ENCODE data around the gene GPR25. TPM values are rescaled to one million over a fixed set of nuclear protein-coding genes. Genes with fewer than 3 reads are reported as not detected.

Gene GPR25, protein sequence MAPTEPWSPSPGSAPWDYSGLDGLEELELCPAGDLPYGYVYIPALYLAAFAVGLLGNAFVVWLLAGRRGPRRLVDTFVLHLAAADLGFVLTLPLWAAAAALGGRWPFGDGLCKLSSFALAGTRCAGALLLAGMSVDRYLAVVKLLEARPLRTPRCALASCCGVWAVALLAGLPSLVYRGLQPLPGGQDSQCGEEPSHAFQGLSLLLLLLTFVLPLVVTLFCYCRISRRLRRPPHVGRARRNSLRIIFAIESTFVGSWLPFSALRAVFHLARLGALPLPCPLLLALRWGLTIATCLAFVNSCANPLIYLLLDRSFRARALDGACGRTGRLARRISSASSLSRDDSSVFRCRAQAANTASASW
- not detected for total RNA-seq

DNA sequence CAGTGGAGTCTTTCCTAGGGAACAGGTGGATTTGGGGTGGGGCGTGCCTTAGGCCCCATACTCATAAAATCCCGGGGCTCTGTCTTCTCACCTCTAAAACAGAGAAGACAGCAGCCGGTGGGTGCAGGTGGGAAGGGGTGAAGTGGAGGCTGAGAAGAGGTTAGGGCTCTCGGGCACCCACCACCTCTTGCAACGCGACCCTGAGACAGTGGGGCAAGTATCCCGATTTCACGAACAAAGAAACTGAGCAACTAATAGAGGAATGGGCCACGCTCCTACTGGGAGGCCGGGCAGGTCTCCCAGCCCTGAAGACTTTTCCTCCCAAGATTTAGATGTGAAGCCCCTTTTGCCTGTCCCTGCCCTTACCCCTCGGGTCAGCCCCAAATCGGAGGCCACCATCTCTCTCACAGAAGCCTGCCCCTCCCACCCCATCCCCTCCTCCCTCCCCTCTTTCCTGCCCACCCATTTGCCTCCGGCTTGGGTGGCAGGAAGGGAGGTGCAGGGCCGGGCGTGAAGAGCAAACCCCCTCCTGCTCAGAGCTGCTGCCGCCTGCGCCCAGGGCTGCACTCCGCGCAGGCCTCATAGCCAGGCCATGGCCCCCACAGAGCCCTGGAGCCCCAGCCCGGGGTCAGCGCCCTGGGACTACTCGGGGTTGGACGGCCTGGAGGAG is at the start of gene GPR25:
Gene GPR25, plus strand, starts transcription at position 536 of the 670 bp plus-strand sequence. Its CDS starts 57 bp downstream, at position 593.
- peaks cover 54% of the 10 kb centered on the region for H3K4me1 Mint-ChIP-seq (ENCODE audit: low read depth)
- DNase-seq: no peak
- H3K36me3 Mint-ChIP-seq: no peaks in the 10 kb centered on the region
- intact Hi-C loops (cut with micrococcal nuclease): no loop called here
- no peak within 1 kb of the TSS for H3K4me3 Mint-ChIP-seq
- CTCF ChIA-PET: interaction anchor here (0.6 kb wide), 1 partner anchor 104 kb away, joined by 3 read pairs; no protein-coding TSS in a partner anchor
- H3K9me3 Mint-ChIP-seq: no peaks in the 10 kb centered on the region
- POLR2A ChIA-PET: interaction anchor here (1.9 kb wide), 1 partner anchor 16 kb away, joined by 4 read pairs; no protein-coding TSS in a partner anchor
- H3K27me3 Mint-ChIP-seq: peaks cover 42% of the 10 kb centered on the region
- no peak within 1 kb of the TSS for H3K27ac Mint-ChIP-seq

DNA sequence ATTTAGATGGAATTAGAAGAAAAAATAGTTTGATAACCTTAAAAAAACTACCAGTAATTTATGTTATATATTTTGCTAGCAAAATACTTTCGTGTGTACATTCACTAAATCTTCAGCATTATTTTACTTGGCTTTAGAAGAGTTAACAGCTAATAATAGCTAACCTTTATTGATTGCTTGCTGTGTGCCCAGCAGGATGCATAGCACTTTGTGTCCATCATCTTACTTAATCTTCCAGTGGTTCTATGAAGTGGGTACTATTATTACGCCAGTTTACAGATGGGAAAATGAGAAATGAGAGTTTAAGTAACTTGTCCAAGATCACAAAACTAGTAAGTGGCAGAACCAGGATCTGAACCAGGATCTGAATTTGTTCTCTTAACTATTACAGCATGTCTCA is 41.7 kb upstream of the GPR25 start:
- CTCF ChIA-PET: interaction anchor here (1.8 kb wide), 1 partner anchor 28 kb away, joined by 4 read pairs; no protein-coding TSS in a partner anchor
- Mint-ChIP-seq H3K27ac (no peak overlapping the region), H3K27me3 (no peaks in the 10 kb centered on the region), H3K36me3 (no peaks in the 10 kb centered on the region), H3K4me3 (no peak overlapping the region), H3K9me3 (no peaks in the 10 kb centered on the region), H3K4me1 (ENCODE audit: low read depth) (peaks cover 3% of the 10 kb centered on the region)
- POLR2A ChIA-PET: no interaction called here
- no peak for DNase-seq
- intact Hi-C loops (cut with micrococcal nuclease): no loop called here

DNA sequence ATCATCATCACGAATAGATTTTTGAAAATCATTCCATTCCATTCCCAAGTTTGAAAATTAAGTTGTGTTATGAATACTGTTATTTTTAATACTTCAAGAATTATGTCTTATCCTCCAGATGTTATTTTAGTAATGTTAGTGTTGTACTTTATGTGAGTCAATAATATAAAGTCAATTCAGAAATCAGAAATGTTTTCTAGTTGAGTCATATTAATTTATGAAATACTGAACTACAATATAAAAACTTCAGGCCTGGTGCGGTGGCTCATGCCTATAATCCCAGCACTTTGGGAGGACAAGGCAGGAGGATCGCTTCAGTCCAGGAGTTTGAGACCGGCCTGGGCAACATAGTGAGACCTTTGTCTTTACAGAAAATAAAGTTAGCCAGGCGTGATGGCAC is 38.4 kb upstream of the GPR25 start:
- Mint-ChIP-seq H3K4me1 (ENCODE audit: low read depth) (no peaks in the 10 kb centered on the region), H3K27ac (no peak overlapping the region), H3K27me3 (no peaks in the 10 kb centered on the region), H3K36me3 (no peaks in the 10 kb centered on the region), H3K4me3 (no peak overlapping the region), H3K9me3 (no peaks in the 10 kb centered on the region)
- POLR2A ChIA-PET: no interaction called here
- intact Hi-C loops (cut with micrococcal nuclease): no loop called here
- no peak for DNase-seq
- CTCF ChIA-PET: interaction anchor here (1.6 kb wide), 1 partner anchor 276 kb away, joined by 3 read pairs; no protein-coding TSS in a partner anchor

DNA sequence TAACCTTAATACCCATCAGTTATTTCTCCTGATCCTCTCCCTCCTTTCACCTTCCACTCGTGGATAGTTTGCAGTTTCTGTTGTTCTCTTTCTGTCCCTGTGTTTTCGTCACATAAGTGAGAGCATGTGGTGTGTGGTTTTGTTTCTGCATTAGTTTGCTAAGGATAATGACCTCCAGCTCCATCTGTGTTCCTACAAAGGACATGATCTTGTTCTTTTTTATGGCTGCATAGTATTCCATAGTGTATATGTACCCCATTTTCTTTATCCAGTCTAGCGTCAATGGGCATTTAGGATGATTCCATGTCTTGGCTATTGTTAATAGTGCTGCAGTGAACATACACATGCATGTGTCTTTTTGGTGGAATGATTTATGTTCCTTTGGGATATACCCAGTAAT is 36.6 kb upstream of the GPR25 start:
- Mint-ChIP-seq H3K9me3 (no peaks in the 10 kb centered on the region), H3K27ac (no peak overlapping the region), H3K4me1 (ENCODE audit: low read depth) (no peaks in the 10 kb centered on the region), H3K27me3 (no peaks in the 10 kb centered on the region), H3K36me3 (no peaks in the 10 kb centered on the region), H3K4me3 (no peak overlapping the region)
- no peak for DNase-seq
- ChIA-PET CTCF (interaction anchor here (0.8 to 2.7 kb wide), 2 partner anchors 214 to 278 kb away, joined by 4 to 24 read pairs; no protein-coding TSS in a partner anchor), POLR2A (no interaction called here)
- intact Hi-C loops (cut with micrococcal nuclease): no loop called here

DNA sequence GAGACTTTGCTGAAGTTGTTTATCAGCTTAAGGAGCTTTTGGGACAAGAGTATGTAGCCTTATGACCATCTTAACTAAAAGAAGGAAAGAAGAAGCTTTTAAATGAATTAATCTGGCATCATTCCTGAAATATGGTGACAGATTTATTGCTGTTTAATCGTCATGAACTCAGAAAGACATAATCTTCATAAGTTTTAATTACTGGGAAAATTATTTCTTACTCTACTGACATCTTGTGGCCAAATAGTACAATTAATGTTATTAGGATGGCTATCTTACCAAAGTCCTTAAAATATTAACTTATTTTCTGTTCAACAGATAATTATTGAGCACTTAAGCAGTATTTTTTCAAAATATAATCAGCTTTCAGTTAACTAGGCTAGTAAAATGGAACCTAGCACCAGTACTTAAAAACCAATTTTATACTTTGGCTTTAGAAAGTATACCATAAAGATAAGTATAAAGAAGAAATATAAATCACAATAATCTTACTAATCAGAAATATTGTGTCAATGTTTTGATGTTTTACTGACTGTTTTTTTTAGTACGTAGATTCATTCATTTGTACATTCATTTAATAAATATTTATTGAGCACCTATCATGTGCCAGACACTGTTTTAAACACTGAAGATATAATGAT is 34.7 kb upstream of the GPR25 start:
- no peaks in the 10 kb centered on the region for H3K9me3 Mint-ChIP-seq
- H3K36me3 Mint-ChIP-seq: peaks cover 2% of the 10 kb centered on the region
- H3K4me1 Mint-ChIP-seq (ENCODE audit: low read depth): no peaks in the 10 kb centered on the region
- DNase-seq: no peak
- CTCF ChIA-PET: interaction anchor here (1.1 to 2.7 kb wide), 4 partner anchors 14 to 216 kb away, joined by 3 to 24 read pairs (median 4); no protein-coding TSS in a partner anchor
- POLR2A ChIA-PET: no interaction called here
- no peak overlapping the region for H3K27ac Mint-ChIP-seq
- no peak overlapping the region for H3K4me3 Mint-ChIP-seq
- intact Hi-C loops (cut with micrococcal nuclease): no loop called here
- H3K27me3 Mint-ChIP-seq: no peaks in the 10 kb centered on the region

DNA sequence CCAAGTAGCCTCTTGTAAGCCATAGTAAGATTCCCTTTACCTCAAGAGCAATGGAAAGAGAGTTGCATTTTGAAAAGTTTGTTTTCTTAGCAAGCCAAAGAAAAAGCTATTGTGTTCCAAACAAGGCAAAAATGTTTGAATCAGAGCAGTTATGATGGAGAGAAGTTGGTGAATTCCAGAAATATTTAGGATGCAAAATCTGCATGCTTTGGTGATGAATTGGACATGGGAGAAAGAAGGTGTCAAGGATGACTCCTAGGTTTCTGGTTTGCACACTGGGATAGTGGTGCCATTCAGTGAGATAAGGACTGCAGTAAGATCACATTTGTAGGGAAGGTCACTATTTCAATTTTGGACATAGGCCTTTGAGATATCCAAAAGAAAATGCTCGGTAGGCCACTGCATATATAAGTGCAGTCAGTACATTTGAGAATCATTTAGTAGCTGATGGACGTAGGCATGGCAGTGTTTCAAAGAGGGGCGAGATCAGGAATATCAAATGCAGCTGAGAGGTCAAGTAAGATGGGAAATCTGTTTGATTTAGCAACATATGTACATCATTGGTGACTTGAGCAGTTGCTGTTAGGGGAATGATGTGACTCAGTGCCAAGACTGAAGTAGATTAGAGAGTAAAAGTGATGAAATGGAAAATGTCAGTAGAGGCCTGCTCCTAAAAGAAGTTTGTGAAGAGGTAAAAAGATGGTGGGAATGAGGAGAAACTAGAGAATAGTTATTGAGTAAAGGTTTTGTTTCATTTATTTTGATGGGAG is 33.9 kb upstream of the GPR25 start:
- CTCF ChIA-PET: interaction anchor here (1.0 to 2.7 kb wide), 4 partner anchors 13 to 280 kb away, joined by 3 to 24 read pairs (median 6); no protein-coding TSS in a partner anchor
- H3K4me3 Mint-ChIP-seq: no peak overlapping the region
- H3K27ac Mint-ChIP-seq: no peak overlapping the region

DNA sequence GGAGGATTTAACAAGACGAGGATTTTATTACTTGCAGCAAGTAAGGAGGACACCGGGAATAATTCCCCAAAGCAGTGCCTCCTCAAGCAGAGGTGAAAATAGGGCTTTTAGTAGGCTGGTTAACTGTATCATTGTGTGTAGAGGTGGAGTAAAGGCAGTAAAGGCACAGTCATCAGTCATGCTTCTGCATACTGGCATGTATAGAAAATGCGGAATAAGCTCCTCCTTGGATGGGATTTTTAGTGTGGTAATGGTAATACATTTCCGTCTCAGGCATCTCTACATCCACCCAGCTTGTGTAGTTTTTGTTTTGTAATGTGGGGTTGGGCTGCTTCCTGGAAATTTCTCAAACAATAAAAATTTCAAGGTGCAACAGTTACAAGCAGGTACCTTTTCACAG is 27.4 kb upstream of the GPR25 start:
- CTCF ChIA-PET: no interaction called here
- H3K4me3 Mint-ChIP-seq: no peak overlapping the region
- no peaks in the 10 kb centered on the region for H3K27me3 Mint-ChIP-seq
- H3K36me3 Mint-ChIP-seq: peaks cover 14% of the 10 kb centered on the region
- no peaks in the 10 kb centered on the region for H3K4me1 Mint-ChIP-seq (ENCODE audit: low read depth)
- DNase-seq: no peak
- POLR2A ChIA-PET: no interaction called here
- intact Hi-C loops (cut with micrococcal nuclease): no loop called here
- H3K27ac Mint-ChIP-seq: no peak overlapping the region
- H3K9me3 Mint-ChIP-seq: no peaks in the 10 kb centered on the region

More for the DNA sequence above, 33.9 kb upstream of the GPR25 start:
- no peaks in the 10 kb centered on the region for H3K4me1 Mint-ChIP-seq (ENCODE audit: low read depth)
- POLR2A ChIA-PET: no interaction called here
- no peaks in the 10 kb centered on the region for H3K27me3 Mint-ChIP-seq
- intact Hi-C loops (cut with micrococcal nuclease): no loop called here
- peaks cover 2% of the 10 kb centered on the region for H3K36me3 Mint-ChIP-seq
- no peaks in the 10 kb centered on the region for H3K9me3 Mint-ChIP-seq
- no peak for DNase-seq

DNA sequence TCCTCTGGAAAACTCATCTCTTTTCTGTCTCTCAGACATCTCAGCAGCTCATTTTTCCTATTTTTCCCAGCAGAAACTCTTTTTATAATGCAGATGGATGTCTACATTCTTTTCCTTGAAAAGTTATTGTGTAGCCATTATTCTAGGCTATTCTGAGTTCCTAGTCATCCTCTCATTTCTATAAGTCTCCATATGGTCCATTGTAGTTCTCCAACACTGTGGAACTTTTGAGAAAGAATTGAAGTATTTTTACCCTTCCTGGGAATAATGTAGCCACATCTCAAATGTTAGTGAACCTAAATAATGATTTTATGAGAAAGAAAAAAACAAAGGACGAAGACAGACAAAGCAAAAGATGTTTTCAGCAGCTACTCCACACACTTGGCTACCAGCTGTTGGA is 26.4 kb upstream of the GPR25 start:
- Mint-ChIP-seq H3K27ac (no peak overlapping the region), H3K9me3 (no peaks in the 10 kb centered on the region)
- CTCF ChIA-PET: no interaction called here

DNA sequence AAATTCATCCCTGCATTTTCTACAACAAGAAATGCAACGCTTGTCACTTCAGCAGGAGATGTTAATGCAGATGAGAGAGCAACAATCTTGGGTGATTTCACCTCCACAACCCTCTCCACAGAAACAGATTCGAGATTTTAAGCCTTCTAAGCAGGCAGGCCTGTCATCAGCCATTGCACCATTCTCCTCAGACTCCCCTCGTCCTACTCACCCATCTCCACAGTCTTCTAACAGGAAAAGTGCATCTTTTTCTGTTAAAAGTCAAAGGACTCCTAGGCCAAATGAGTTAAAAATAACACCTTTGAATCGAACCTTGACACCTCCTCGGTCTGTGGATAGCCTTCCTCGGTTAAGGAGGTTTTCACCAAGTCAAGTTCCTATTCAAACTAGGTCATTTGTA is 23.4 kb upstream of the GPR25 start:
- Mint-ChIP-seq H3K36me3 (peaks cover 16% of the 10 kb centered on the region), H3K27ac (no peak overlapping the region), H3K4me3 (no peak overlapping the region), H3K9me3 (no peaks in the 10 kb centered on the region), H3K27me3 (no peaks in the 10 kb centered on the region), H3K4me1 (ENCODE audit: low read depth) (peaks cover 5% of the 10 kb centered on the region)
- ChIA-PET POLR2A (no interaction called here), CTCF (no interaction called here)
- intact Hi-C loops (cut with micrococcal nuclease): loop anchor here (2.0 kb wide), 1 partner anchor 21 kb away; no protein-coding TSS in a partner anchor
- no peak for DNase-seq

More for the DNA sequence above, 26.4 kb upstream of the GPR25 start:
- Mint-ChIP-seq H3K4me1 (ENCODE audit: low read depth) (no peaks in the 10 kb centered on the region), H3K4me3 (no peak overlapping the region), H3K36me3 (peaks cover 14% of the 10 kb centered on the region), H3K27me3 (no peaks in the 10 kb centered on the region)
- DNase-seq: no peak
- POLR2A ChIA-PET: no interaction called here
- intact Hi-C loops (cut with micrococcal nuclease): no loop called here

DNA sequence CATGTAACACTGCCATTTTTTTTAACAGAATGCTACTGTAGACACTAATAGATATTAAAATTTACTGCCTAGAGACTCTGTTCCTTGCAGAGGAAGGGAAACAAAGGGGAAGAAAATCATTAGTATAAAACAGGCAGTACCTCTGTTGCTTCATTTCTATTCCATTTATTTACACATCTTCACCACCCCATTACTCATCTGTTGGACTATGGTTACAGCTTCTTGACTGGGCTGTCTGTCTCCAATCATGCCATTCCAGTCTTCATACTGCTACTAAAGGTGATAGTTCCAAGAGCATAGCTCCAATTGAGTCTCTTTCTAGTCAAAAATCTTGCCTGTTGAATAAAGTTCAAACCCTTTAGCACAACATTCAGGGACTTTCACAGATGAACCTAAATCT is 22.2 kb upstream of the GPR25 start:
- Mint-ChIP-seq H3K27ac (no peak overlapping the region), H3K27me3 (no peaks in the 10 kb centered on the region), H3K36me3 (peaks cover 16% of the 10 kb centered on the region), H3K4me1 (ENCODE audit: low read depth) (peaks cover 5% of the 10 kb centered on the region), H3K4me3 (no peak overlapping the region), H3K9me3 (no peaks in the 10 kb centered on the region)
- ChIA-PET CTCF (interaction anchor here (1.2 to 1.7 kb wide), 2 partner anchors 9 to 121 kb away, joined by 3 to 4 read pairs; no protein-coding TSS in a partner anchor), POLR2A (no interaction called here)
- no peak for DNase-seq
- intact Hi-C loops (cut with micrococcal nuclease): no loop called here

DNA sequence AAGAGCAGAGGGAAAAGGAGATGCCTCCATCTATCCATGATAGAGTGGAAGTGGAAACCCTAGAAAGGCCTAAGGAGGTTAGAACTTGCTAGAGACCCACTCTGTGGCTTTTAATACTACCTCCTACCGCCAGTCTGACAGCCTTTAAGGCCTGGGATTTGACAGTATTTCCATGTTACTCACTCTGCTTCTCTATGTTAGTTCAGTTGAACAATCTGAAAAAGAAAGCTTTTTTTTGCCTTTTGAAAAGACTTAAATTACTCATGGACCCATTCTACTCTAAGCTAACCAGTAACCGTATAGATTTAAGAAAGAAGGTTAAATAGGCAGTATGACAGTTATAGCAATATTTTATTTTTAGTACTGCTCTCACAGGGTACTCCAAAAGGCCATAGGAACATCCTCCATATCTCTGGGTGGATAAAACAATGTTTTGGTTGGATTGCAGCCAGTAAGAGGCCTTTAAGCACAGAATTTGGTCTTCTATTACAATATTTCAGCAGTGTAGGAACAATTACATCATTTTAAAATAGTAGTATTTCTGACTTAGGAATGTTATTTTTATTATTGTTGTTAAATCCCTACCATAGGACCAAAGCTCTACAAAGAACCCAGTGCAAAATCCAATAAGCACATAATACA is 15.9 kb upstream of the GPR25 start:
- ChIA-PET CTCF (interaction anchor here (0.6 to 1.4 kb wide), 4 partner anchors 70 to 235 kb away, joined by 3 to 5 read pairs (median 4); no protein-coding TSS in a partner anchor), POLR2A (interaction anchor here (0.7 kb wide), 1 partner anchor 10 kb away, joined by 3 read pairs; no protein-coding TSS in a partner anchor)
- Mint-ChIP-seq H3K4me1 (ENCODE audit: low read depth) (peaks cover 9% of the 10 kb centered on the region), H3K9me3 (no peaks in the 10 kb centered on the region), H3K36me3 (peaks cover 9% of the 10 kb centered on the region), H3K4me3 (no peak overlapping the region), H3K27ac (no peak overlapping the region), H3K27me3 (no peaks in the 10 kb centered on the region)
- intact Hi-C loops (cut with micrococcal nuclease): no loop called here
- no peak for DNase-seq
